Activated T-cell treated with anti-CD3 and anti-CD28 coated beads for 48 hours (primary cell): ENCODE results near the gene MSRB3.

Experiments used
- DNase-seq: peaks from one replicate; pipeline ENCODE4 v3.0.0-alpha.2; 2020; ENCODE audit warnings: low read depth

Gene MSRB3

GRCh38 chr12:65326616-65327015, 48.1 kb downstream of the MSRB3 start:
- DNase-seq = no peak

GRCh38 chr12:65327207-65328076, 49.0 kb downstream of the MSRB3 start:
- DNase-seq = no peak

GRCh38 chr12:65329721-65330120, 51.2 kb downstream of the MSRB3 start:
- no peak for DNase-seq

GRCh38 chr12:65330331-65330730, 51.8 kb downstream of the MSRB3 start:
- no peak for DNase-seq

- DNase-seq = no peak
These were observed 53.0 kb downstream of the MSRB3 start for GRCh38 chr12:65331456-65331855.

- no peak for DNase-seq
These were observed 55.2 kb downstream of the MSRB3 start for GRCh38 chr12:65333649-65334048.

GRCh38 chr12:65334521-65334920, 56.0 kb downstream of the MSRB3 start:
- DNase-seq = no peak

GRCh38 chr12:65335021-65335714, 56.7 kb downstream of the MSRB3 start:
- no peak for DNase-seq

GRCh38 chr12:65335981-65336380, 57.5 kb downstream of the MSRB3 start:
- DNase-seq = no peak

- DNase-seq = no peak
These were observed 60.7 kb downstream of the MSRB3 start for GRCh38 chr12:65339161-65339560.

- no peak for DNase-seq
These were observed 64.7 kb downstream of the MSRB3 start for GRCh38 chr12:65343230-65343629.

GRCh38 chr12:65343801-65344200, 65.3 kb downstream of the MSRB3 start:
- DNase-seq = no peak

- DNase-seq = no peak
These were observed 77.0 kb downstream of the MSRB3 start for GRCh38 chr12:65355461-65355860.

- DNase-seq = no peak
These were observed 84.0 kb downstream of the MSRB3 start for GRCh38 chr12:65362234-65363031.

- no peak for DNase-seq
These were observed 85.6 kb downstream of the MSRB3 start for GRCh38 chr12:65364046-65364445.

- DNase-seq = no peak
These were observed 88.9 kb downstream of the MSRB3 start for GRCh38 chr12:65367396-65367795.

- DNase-seq = no peak
These were observed 89.6 kb downstream of the MSRB3 start for GRCh38 chr12:65368055-65368454.

- DNase-seq = no peak
These were observed 94.1 kb downstream of the MSRB3 start for GRCh38 chr12:65372574-65372973.

GRCh38 chr12:65384240-65384639, 105.8 kb downstream of the MSRB3 start:
- DNase-seq = no peak

- no peak for DNase-seq
These were observed 108.9 kb downstream of the MSRB3 start for GRCh38 chr12:65387396-65387795.

- no peak for DNase-seq
These were observed 111.0 kb downstream of the MSRB3 start for GRCh38 chr12:65389436-65389835.

GRCh38 chr12:65391711-65392110, 113.2 kb downstream of the MSRB3 start:
- no peak for DNase-seq

- DNase-seq = no peak
These were observed 114.0 kb downstream of the MSRB3 start for GRCh38 chr12:65392491-65392890.
